ENCODE measurements around the gene PKNOX2.

DNA sequence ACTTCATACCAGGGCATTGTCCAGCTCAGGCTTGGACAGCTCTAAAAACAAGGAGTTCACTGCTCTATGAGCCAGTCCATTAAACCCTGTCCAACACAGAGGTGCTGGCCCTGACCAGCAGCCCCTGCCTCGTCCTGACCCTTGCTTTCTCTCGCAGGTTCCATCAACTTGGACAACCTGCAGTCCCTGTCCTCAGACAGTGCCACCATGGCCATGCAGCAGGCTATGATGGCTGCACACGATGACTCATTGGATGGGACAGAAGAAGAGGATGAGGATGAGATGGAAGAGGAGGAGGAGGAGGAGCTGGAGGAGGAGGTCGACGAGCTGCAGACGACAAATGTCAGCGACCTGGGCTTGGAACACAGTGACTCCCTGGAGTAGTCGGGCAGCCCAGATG is 266.5 kb downstream of the PKNOX2 start:
- TF ChIP-seq TAF1 (IDR thresholded peaks at IDR 0.05; ENCODE audit: borderline replicate concordance, insufficient read depth, low read length) = no peak
- TF ChIP-seq, protein P1, sequence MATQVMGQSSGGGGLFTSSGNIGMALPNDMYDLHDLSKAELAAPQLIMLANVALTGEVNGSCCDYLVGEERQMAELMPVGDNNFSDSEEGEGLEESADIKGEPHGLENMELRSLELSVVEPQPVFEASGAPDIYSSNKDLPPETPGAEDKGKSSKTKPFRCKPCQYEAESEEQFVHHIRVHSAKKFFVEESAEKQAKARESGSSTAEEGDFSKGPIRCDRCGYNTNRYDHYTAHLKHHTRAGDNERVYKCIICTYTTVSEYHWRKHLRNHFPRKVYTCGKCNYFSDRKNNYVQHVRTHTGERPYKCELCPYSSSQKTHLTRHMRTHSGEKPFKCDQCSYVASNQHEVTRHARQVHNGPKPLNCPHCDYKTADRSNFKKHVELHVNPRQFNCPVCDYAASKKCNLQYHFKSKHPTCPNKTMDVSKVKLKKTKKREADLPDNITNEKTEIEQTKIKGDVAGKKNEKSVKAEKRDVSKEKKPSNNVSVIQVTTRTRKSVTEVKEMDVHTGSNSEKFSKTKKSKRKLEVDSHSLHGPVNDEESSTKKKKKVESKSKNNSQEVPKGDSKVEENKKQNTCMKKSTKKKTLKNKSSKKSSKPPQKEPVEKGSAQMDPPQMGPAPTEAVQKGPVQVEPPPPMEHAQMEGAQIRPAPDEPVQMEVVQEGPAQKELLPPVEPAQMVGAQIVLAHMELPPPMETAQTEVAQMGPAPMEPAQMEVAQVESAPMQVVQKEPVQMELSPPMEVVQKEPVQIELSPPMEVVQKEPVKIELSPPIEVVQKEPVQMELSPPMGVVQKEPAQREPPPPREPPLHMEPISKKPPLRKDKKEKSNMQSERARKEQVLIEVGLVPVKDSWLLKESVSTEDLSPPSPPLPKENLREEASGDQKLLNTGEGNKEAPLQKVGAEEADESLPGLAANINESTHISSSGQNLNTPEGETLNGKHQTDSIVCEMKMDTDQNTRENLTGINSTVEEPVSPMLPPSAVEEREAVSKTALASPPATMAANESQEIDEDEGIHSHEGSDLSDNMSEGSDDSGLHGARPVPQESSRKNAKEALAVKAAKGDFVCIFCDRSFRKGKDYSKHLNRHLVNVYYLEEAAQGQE (IDR thresholded peaks at IDR 0.05; ENCODE audit: insufficient read depth in 1 of 2, low read depth in 2 of 2, low read length in 2 of 2) = no peak
